ENCODE results near the gene MRPS23.

The MRPS23 gene

GRCh38 chr17:57879437-57880085 is 29.7 kb upstream of the MRPS23 start:
- FAIRE-seq = no peak
- DNase-seq (ENCODE audit: low spot score) = peak; percentile 34

GRCh38 chr17:57877803-57878377 is 28.0 kb upstream of the MRPS23 start:
- FAIRE-seq = no peak
- DNase-seq (ENCODE audit: low spot score) = no peak

GRCh38 chr17:57876866-57877237 is 27.0 kb upstream of the MRPS23 start:
- DNase-seq (ENCODE audit: low spot score) = no peak
- no peak for FAIRE-seq

DNA sequence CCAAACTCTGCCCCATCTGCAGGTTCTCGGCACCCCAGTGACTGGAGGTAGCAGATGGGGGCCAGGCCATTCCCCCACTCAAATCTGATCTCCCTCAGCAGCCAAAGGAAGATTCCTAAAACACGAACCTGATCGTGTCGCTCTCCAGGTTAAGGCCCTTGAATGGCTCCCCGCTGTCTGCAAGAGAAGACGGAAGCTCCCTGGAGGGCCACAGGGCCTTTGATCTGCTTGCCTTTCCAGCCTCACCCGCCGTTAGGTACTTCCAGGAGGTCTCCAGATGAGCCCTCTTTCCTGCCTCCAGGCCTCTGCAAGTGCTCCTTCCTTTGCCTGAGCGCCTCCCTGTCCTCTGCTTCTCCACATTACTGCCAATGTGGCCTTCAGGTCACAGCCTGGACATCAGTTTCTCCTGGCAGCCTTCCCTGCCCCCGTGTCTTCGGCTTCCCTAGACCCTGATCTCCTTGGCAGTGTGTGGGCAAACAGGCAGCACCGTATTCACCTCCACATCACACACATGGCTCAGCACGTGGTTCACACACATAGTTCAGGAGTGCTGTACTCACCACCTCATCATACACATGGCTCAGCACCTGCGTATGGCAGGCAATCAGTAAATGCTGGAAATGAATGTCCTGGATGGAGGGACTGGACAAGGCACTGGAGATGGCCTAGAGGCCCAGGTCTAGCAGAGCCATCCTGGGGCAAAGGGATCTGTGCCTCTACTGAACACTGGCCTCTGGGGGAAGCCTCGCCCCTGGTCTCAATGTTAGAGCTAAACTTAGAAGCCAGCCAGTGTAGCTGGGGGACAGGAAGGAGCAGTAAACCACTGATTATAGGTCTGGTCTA is 26.4 kb upstream of the MRPS23 start:
- DNase-seq (ENCODE audit: low spot score) (peak; percentile 52), FAIRE-seq (no peak)

GRCh38 chr17:57875290-57876022 is 25.6 kb upstream of the MRPS23 start:
- peak; percentile 93 for FAIRE-seq

DNA sequence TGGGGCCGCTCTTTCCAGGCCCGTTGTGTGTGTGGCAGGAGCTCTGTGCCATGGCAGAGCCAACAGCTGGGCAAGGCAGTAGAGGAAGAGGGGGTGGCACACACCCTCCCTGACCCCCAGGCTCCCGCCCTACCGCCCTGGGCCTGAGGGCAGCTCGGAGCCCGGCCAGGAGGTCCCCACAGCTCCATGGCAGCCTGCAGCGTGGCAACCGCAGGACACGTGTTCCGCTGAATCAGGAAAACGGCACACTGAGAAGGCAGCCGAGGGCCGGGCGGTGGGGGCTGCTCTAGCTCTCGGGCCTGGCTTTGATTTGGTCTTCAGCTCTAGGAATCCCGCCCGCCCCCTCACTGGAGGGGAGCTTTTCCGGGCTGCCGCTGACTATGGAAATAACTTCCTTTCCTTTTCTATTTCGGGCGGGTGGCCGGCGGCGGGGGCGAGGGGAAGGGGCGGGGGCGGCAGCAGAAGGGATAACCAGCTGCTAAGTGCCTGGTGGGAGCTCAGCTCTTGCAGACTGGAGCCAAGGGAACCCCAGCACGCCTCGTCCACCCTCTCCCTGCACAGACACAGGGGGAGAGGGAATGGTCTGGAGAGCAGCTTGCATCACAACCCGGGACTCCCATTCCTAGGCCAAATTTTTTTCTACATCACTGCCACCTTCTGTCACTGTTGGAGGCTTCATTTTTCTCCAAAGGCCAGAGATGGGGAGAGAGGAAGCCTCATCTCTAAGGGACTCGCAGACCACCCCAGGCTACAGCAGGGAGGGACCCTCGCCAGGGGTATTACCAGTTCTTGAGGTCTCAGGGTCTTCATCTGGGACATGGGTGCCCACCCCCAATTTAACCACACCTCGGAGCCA is 24.8 kb upstream of the MRPS23 start:
- DNase-seq (ENCODE audit: low spot score) (peak; percentile 96), FAIRE-seq (peak; percentile 91)

More at GRCh38 chr17:57875290-57876022, 25.6 kb upstream of the MRPS23 start:
- peak; percentile 98 for DNase-seq (ENCODE audit: low spot score)

GRCh38 chr17:57874058-57874419 is 24.2 kb upstream of the MRPS23 start:
- DNase-seq (ENCODE audit: low spot score) (no peak), FAIRE-seq (no peak)

- FAIRE-seq (no peak), DNase-seq (ENCODE audit: low spot score) (peak; percentile 30)
Observed at GRCh38 chr17:57873261-57874057, 23.6 kb upstream of the MRPS23 start.

- DNase-seq (ENCODE audit: low spot score) = no peak
- FAIRE-seq = no peak
Observed at GRCh38 chr17:57872536-57872935, 22.7 kb upstream of the MRPS23 start.

- DNase-seq (ENCODE audit: low spot score) (no peak), FAIRE-seq (no peak)
Observed at GRCh38 chr17:57871863-57872262, 22.0 kb upstream of the MRPS23 start.

DNA sequence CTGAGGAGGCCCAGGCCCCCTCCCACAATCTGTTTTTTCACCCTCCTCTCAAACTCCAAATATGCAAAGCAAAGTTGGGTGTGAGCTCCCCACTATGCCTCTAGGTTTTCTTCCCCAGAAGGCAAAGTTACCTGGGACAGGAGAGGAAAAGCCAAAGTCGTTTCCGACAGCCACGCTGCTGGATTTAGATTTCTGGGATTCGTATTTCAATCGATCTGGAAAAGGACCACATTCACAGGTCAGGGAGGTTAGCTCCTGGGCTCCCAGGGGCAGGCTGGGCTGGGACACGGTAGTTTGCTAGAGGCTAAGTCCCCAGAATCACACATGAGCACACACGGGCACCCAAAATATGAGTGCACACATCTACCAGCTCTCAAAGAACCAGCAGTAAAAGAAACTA is 21.3 kb upstream of the MRPS23 start:
- FAIRE-seq = no peak

DNA sequence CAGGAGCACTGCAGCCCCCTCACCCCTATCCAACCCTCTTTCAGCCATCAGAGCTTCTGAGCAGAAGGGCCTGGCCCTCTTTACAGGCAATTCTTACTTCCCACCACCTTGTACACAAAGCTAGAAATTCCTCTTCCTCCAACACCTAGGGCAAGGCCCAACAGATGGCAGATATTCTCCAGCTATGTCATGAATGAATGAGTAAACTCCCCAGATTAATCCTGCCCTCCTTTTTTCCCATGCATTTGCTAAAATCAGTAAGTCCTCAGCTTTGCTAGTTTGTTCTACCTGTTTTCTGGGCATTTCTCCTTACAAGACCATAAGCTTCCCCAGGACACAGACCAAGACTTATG is 20.4 kb upstream of the MRPS23 start:
- FAIRE-seq = no peak
- DNase-seq (ENCODE audit: low spot score) = no peak

More for the DNA sequence above, 21.3 kb upstream of the MRPS23 start:
- no peak for DNase-seq (ENCODE audit: low spot score)

DNA sequence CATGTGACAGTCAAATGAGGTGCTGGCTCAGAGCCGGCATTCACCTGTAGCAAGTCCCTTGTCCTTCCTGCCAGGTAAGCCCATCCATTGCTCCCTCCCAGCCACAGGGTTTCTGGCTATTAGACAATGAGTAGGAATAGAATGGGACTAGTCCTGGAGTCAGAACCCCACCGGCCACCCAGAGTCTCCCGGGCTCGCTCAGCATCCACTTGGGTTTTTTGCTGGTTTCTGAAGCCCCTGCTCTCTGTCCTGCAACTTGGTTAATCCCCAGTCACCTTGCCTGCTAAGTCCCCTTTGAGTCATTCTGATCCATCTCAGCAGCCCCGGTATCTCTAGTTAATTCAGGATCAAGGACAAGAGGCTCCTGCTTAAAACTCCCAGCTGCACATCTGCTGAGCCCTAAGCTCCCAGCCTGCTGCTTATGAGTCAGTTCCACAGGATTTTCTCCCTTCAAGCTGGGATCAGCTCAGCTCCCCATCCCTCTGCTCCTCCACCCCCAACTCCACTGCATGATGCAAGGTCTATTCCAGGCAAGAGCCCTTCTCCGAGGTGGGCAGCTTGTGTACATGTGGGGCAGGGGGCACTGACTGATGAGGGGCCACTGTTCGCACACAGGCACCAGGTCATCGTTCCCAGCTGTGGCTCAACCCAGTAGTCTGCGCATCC is 19.9 kb upstream of the MRPS23 start:
- DNase-seq (ENCODE audit: low spot score) (peak; percentile 66), FAIRE-seq (peak; percentile 79)

GRCh38 chr17:57868910-57869616 is 19.2 kb upstream of the MRPS23 start:
- FAIRE-seq = no peak

GRCh38 chr17:57868007-57868909 is 18.4 kb upstream of the MRPS23 start:
- FAIRE-seq = peak; percentile 93

More at GRCh38 chr17:57868910-57869616, 19.2 kb upstream of the MRPS23 start:
- DNase-seq (ENCODE audit: low spot score) = no peak

DNA sequence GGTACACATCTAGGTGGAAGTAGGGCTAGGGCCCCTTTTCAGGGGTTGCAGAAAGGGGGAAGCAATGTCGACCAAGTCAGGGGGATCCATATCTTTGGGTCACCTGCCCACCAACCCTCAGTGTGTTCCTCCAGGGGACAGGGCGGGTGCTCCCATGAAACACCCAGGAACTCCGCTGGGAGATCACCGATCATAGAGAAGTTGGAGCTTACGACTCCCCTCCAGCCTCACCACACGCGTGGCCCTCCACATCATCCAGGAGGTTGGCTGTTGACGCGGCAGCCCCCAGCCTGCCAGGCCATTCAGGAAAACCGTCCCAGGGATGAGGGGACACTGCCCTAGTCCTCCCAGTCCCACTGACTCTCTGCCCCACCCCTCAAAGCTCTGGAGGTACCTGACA is 17.3 kb upstream of the MRPS23 start:
- DNase-seq (ENCODE audit: low spot score) (no peak), FAIRE-seq (no peak)

More at GRCh38 chr17:57868007-57868909, 18.4 kb upstream of the MRPS23 start:
- peak; percentile 94 for DNase-seq (ENCODE audit: low spot score)

DNA sequence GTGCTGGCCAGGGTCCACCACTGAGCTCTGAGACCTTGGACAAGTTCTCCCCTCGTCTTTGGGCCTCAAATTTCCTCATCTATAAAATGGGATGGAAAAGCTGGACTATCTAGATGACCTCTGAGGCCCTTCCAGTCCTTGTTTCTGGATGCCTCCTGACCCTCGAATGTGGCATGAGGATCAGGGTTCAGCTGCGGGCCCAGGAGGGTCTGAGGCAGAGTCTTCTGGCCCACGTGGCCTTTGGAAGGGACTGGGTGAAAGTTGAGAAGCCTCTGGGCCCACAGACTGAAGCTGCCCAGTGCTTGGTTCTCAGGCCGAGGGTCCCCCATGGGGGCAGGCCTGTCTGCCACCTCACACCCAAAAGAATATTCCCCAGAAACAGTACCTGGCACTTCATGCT is 16.9 kb upstream of the MRPS23 start:
- DNase-seq (ENCODE audit: low spot score) (no peak), FAIRE-seq (no peak)

DNA sequence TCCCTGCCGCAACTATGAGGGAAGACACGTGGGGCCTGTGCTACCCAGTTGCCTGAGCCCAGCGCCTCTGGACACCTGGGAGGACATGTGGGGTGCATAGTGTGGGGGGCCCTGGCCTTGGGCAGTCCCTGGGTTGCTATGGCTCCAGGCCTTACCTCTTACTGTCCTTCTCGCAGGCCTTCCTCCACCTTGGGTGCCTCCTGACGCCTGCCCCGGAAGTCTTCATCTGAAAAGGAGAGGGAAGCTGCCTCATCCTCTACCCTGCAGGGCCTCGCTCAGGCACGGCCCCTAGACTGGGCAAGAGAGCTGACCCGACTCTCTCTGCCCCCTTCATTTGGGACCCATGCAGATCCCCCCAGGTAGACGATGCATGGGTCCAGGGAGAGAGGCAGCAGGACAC is 16.5 kb upstream of the MRPS23 start:
- FAIRE-seq (no peak), DNase-seq (ENCODE audit: low spot score) (no peak)
